Right lobe of liver (tissue), 4 donors: Measurements from ENCODE around the gene CFAP77.

Experiments
- POLR2A ChIP-seq: fragments of 450-650 bp; IDR thresholded peaks from one replicate; pipeline ENCODE4 v1.6.1; 2017; ENCODE audit warnings: antibody characterized with exemption, mild to moderate bottlenecking
- TF ChIP-seq, protein P1 (sequence below), 4 donors: fragments of 200-600 bp in 3 of 4; fragments of 450-650 bp in 1 of 4; IDR thresholded peaks; one replicate each; pipeline versions ENCODE4 v1.5.1 to v1.8.0; 2016 to 2022; ENCODE audit warnings: antibody characterized with exemption in 4 of 4, mild to moderate bottlenecking in 2 of 4
- donor health status: DM: no; HTN: no; CAD: no.
- donor health status: DM: no; HTN: no; CAD: no.
- donor health status: DM: no; HTN: yes; CAD: no.

DNA sequence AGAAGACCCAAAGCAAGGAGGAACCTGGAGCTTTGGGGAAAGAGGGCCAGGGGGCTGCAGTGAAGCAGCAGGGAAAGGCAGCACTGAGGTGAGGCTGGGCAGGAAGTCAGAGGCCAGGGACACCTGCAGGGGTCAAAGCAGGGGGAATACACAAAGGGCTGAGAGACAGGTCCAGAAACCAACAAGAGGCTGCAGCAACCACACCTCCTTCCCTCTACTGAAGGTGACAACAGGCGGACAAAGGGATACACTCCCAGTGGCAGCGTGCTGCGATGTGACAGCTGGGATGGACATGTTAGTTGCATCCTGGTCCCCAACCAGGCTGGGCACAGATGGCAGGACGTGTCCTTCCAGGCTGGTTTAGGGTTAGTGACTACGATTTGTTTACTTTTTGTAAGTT lies 12.6 kb downstream of the CFAP77 start:
- TF ChIP-seq, protein P1, sequence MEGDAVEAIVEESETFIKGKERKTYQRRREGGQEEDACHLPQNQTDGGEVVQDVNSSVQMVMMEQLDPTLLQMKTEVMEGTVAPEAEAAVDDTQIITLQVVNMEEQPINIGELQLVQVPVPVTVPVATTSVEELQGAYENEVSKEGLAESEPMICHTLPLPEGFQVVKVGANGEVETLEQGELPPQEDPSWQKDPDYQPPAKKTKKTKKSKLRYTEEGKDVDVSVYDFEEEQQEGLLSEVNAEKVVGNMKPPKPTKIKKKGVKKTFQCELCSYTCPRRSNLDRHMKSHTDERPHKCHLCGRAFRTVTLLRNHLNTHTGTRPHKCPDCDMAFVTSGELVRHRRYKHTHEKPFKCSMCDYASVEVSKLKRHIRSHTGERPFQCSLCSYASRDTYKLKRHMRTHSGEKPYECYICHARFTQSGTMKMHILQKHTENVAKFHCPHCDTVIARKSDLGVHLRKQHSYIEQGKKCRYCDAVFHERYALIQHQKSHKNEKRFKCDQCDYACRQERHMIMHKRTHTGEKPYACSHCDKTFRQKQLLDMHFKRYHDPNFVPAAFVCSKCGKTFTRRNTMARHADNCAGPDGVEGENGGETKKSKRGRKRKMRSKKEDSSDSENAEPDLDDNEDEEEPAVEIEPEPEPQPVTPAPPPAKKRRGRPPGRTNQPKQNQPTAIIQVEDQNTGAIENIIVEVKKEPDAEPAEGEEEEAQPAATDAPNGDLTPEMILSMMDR (IDR thresholded peaks at IDR 0.05): no peak
- no peak for TF ChIP-seq POLR2A
